Smooth muscle cell (in vitro differentiated cells): ENCODE results near the gene SRRD. TPM values are rescaled to one million over a fixed set of nuclear protein-coding genes. Genes with fewer than 3 reads are reported as not detected.

Source experiments
- DNase-seq: peaks from one replicate; lab custom pipeline; 2025; ENCODE audit not compliant: unreplicated experiment; lab: John Stamatoyannopoulos, UW
- H2AFZ ChIP-seq: fragments of 200-600 bp; sonication (generic); 2 replicates; pipeline ENCODE4 v1.6.0; 2016; ENCODE audit warnings: antibody characterized with exemption, low read depth, mild to moderate bottlenecking
- H3F3A ChIP-seq: fragments of 200-600 bp; sonication (generic); 2 replicates; pipeline ENCODE4 v1.6.0; 2017; ENCODE audit warnings: antibody characterized with exemption, low read depth
- H3K27ac ChIP-seq: fragments of 200-600 bp; sonication (generic); 2 replicates; pipeline ENCODE4 v1.5.1; 2016; ENCODE audit warnings: low read depth, mild to moderate bottlenecking
- H3K27me3 ChIP-seq: fragments of 200-600 bp; sonication (generic); 2 replicates; pipeline ENCODE4 v1.6.1; 2016; ENCODE audit warnings: low read depth, mild to moderate bottlenecking
- H3K36me3 ChIP-seq: fragments of 200-600 bp; sonication (generic); 2 replicates; pipeline ENCODE4 v1.5.1; 2016; ENCODE audit warnings: low read depth
- H3K4me1 ChIP-seq: fragments of 200-600 bp; sonication (generic); 2 replicates; pipeline ENCODE4 v1.5.1; 2016; ENCODE audit warnings: low read depth
- H3K4me2 ChIP-seq: fragments of 200-600 bp; sonication (generic); 2 replicates; pipeline ENCODE4 v1.6.0; 2016; ENCODE audit warnings: mild to moderate bottlenecking
- H3K4me3 ChIP-seq: fragments of 200-600 bp; sonication (generic); 2 replicates; pipeline ENCODE4 v1.5.1; 2016; ENCODE audit warnings: mild to moderate bottlenecking
- H3K79me2 ChIP-seq: fragments of 200-600 bp; sonication (generic); 2 replicates; pipeline ENCODE4 v1.6.0; 2016; ENCODE audit warnings: low read depth, mild to moderate bottlenecking
- H3K9ac ChIP-seq: fragments of 200-600 bp; sonication (generic); 2 replicates; pipeline ENCODE4 v1.6.0; 2016; ENCODE audit warnings: low read depth
- H3K9me3 ChIP-seq: fragments of 200-600 bp; sonication (generic); replicated peaks from 2 replicates; pipeline ENCODE4 v1.5.1; 2016; ENCODE audit warnings: low read depth
- H4K20me1 ChIP-seq: fragments of 200-600 bp; sonication (generic); 2 replicates; pipeline ENCODE4 v1.6.0; 2016; ENCODE audit warnings: low read depth
- CTCF ChIP-seq: fragments of 200-600 bp; sonication (generic); IDR thresholded peaks from 2 replicates; pipeline ENCODE4 v1.5.1; 2017; ENCODE audit warnings: borderline replicate concordance, mild to moderate bottlenecking, antibody characterized with exemption; ENCODE audit not compliant: insufficient read depth, poor library complexity, severe bottlenecking
- WGBS: methylation state at CpG from one replicate; pipeline ENCODE4 v1.1.7; 2016; ENCODE audit warnings: low lambda C conversion rate; 5-methylcytosine and 5-hydroxymethylcytosine counted together
- polyA plus RNA-seq: library from polyadenylated mRNA; unstranded; fragments of >200 nt; fragmentation: Nextera tagmentation; extraction: Ambion mirVana; gene quantifications from 2 replicates; pipeline ENCODE4 v1.2.1, GENCODE V29; 2016
- total RNA-seq: library from RNA; depleted of rRNA; stranded (reverse); fragments of >200 nt; gene quantifications from 2 replicates; pipeline ENCODE4 v1.2.3, GENCODE V29; 2014

The SRRD gene
- total and polyA plus RNA-seq, 2 experiments from 2014 or later: 20.7 to 34.5 TPM

GRCh38 chr22:26535603-26535908 lies 51.9 kb downstream of the SRRD start:
- no peak overlapping the region for H3K4me3 ChIP-seq
- no peaks in the 10 kb centered on the region for H3K4me1 ChIP-seq
- no peaks in the 10 kb centered on the region for H3F3A ChIP-seq
- peaks cover 4% of the 10 kb centered on the region for H3K36me3 ChIP-seq
- 98% methylated on average over 3 of the region's 3 CpGs for WGBS
- no peak overlapping the region for H2AFZ ChIP-seq
- H3K9ac ChIP-seq: no peak overlapping the region
- no peak overlapping the region for H3K27ac ChIP-seq
- no peak for DNase-seq
- H3K79me2 ChIP-seq: no peaks in the 10 kb centered on the region
- no peaks in the 10 kb centered on the region for H3K27me3 ChIP-seq
- peaks cover 9% of the 10 kb centered on the region for H4K20me1 ChIP-seq
- H3K9me3 ChIP-seq: no peaks in the 10 kb centered on the region
- no peak for TF ChIP-seq CTCF
- H3K4me2 ChIP-seq: no peak overlapping the region

GRCh38 chr22:26536056-26536761 lies 52.5 kb downstream of the SRRD start:
- Histone ChIP-seq H3K9ac (no peak overlapping the region), H4K20me1 (peaks cover 9% of the 10 kb centered on the region), H3K27ac (no peak overlapping the region), H3F3A (no peaks in the 10 kb centered on the region), H3K4me2 (no peak overlapping the region), H3K9me3 (no peaks in the 10 kb centered on the region), H3K79me2 (no peaks in the 10 kb centered on the region), H3K4me1 (no peaks in the 10 kb centered on the region), H2AFZ (no peak overlapping the region), H3K4me3 (no peak overlapping the region), H3K27me3 (no peaks in the 10 kb centered on the region), H3K36me3 (peaks cover 3% of the 10 kb centered on the region)
- over 99% methylated on average over 11 of the region's 12 CpGs for WGBS
- no peak for TF ChIP-seq CTCF
- no peak for DNase-seq

GRCh38 chr22:26536762-26537134 lies 53.1 kb downstream of the SRRD start:
- H2AFZ ChIP-seq: no peak overlapping the region
- no peaks in the 10 kb centered on the region for H3K4me1 ChIP-seq
- H3F3A ChIP-seq: no peaks in the 10 kb centered on the region
- H4K20me1 ChIP-seq: peaks cover 9% of the 10 kb centered on the region
- 99% methylated on average over 3 of the region's 3 CpGs for WGBS
- no peaks in the 10 kb centered on the region for H3K36me3 ChIP-seq
- no peak for DNase-seq
- H3K79me2 ChIP-seq: no peaks in the 10 kb centered on the region
- no peak overlapping the region for H3K27ac ChIP-seq
- no peak overlapping the region for H3K9ac ChIP-seq
- H3K4me3 ChIP-seq: no peak overlapping the region
- TF ChIP-seq CTCF: no peak
- H3K4me2 ChIP-seq: no peak overlapping the region
- H3K9me3 ChIP-seq: no peaks in the 10 kb centered on the region
- no peaks in the 10 kb centered on the region for H3K27me3 ChIP-seq

GRCh38 chr22:26540119-26540518 lies 56.4 kb downstream of the SRRD start:
- TF ChIP-seq CTCF: no peak
- peaks cover 10% of the 10 kb centered on the region for H3K79me2 ChIP-seq

More at GRCh38 chr22:26540119-26540518, 56.4 kb downstream of the SRRD start:
- H3K4me2 ChIP-seq: no peak overlapping the region
- H3K4me1 ChIP-seq: no peaks in the 10 kb centered on the region
- WGBS: 96% methylated on average over 2 of the region's 2 CpGs
- H3K27me3 ChIP-seq: no peaks in the 10 kb centered on the region
- no peaks in the 10 kb centered on the region for H3F3A ChIP-seq
- H3K4me3 ChIP-seq: no peak overlapping the region
- no peaks in the 10 kb centered on the region for H3K36me3 ChIP-seq
- DNase-seq: no peak
- peaks cover 31% of the 10 kb centered on the region for H4K20me1 ChIP-seq
- no peak overlapping the region for H3K9ac ChIP-seq
- no peak overlapping the region for H2AFZ ChIP-seq
- H3K27ac ChIP-seq: no peak overlapping the region
- H3K9me3 ChIP-seq: no peaks in the 10 kb centered on the region
